ENCODE measurements around the gene KCNK18. TPM values are rescaled to one million over a fixed set of nuclear protein-coding genes. Genes with fewer than 3 reads are reported as not detected.

Gene KCNK18
- total and polyA plus RNA-seq, 10 of the 15 experiments (the other 5 are each of a cell fraction or from before 2014, with no cell fraction given): not detected

GRCh38 chr10:117248750-117249465 lies 51.6 kb downstream of the KCNK18 start:
- Histone ChIP-seq H3K79me2 (ENCODE audit: control insufficient read depth, insufficient read depth, low read length) (no peaks in the 10 kb centered on the region), H3K9ac (ENCODE audit: control insufficient read depth, insufficient read depth, low read length) (no peak overlapping the region), H3K27ac (ENCODE audit: control insufficient read depth, insufficient read depth) (no peak overlapping the region), H2AFZ (ENCODE audit: control insufficient read depth, low read depth, low read length) (no peak overlapping the region), H3K4me2 (ENCODE audit: control insufficient read depth, insufficient read depth) (no peak overlapping the region), H3K36me3 (ENCODE audit: control insufficient read depth in 2 of 2, insufficient read depth in 2 of 2, low read length in 1 of 2) (no peaks in the 10 kb centered on the region), H3K4me3 (no peak overlapping the region), H3K4me1 (ENCODE audit: control insufficient read depth, insufficient read depth, low read length) (no peaks in the 10 kb centered on the region), H3K27me3 (replicated peaks in 1 of 2; ENCODE audit: control insufficient read depth in 2 of 2, insufficient read depth in 2 of 2, low read length in 1 of 2) (no peaks in the 10 kb centered on the region; a peak in 3 of 4 replicates), H3K9me3 (replicated peaks; ENCODE audit: control insufficient read depth, insufficient read depth, low read length) (no peaks in the 10 kb centered on the region), H4K20me1 (ENCODE audit: control insufficient read depth, insufficient read depth) (no peaks in the 10 kb centered on the region)
- DNase-seq (ENCODE audit: low read depth, low spot score) (no peak), ATAC-seq (no peak), FAIRE-seq (no peak)
- ChIA-PET CTCF (interaction anchor here (1.1 to 3.1 kb wide), 2 partner anchors 10 to 70 kb away, joined by 3 to 23 read pairs; no protein-coding TSS in a partner anchor), POLR2A (interaction anchor here (0.8 kb wide), 1 partner anchor 39 kb away, joined by 3 read pairs; no protein-coding TSS in a partner anchor), SMC1A (ENCODE audit: uncharacterized antibody, unreplicated experiment) (interaction anchor here (0.8 to 1.0 kb wide), 2 partner anchors 10 to 12 kb away, joined by 3 to 6 read pairs; no protein-coding TSS in a partner anchor), RAD21 (ENCODE audit: unreplicated experiment) (interaction anchor here (0.8 kb wide), 1 partner anchor 22 kb away, joined by 3 read pairs; no protein-coding TSS in a partner anchor)
- WGBS (ENCODE audit: insufficient coverage, insufficient replicate concordance, low lambda C conversion rate, missing lambda C conversion rate): 18% methylated on average over 10 of the region's 10 CpGs
- in situ Hi-C loops (cut with MboI) (no loop called here), intact Hi-C loops (cut with micrococcal nuclease; ENCODE audit: unreplicated experiment) (no loop called here)
- no TSS peak for BruUV-seq (replicated peaks)
- TF ChIP-seq JUND (IDR thresholded peaks at IDR 0.05; ENCODE audit: low read depth, low read length): no peak
- TF ChIP-seq ZBTB40 (IDR thresholded peaks at IDR 0.05; ENCODE audit: borderline replicate concordance): no peak
- no peak for TF ChIP-seq POLR2A (IDR thresholded peaks at IDR 0.05; ENCODE audit: low read depth, low read length)
- TF ChIP-seq FOXM1 (IDR thresholded peaks at IDR 0.05; ENCODE audit: low read depth, low read length): no peak
- TF ChIP-seq RELA (IDR thresholded peaks at IDR 0.05; ENCODE audit: borderline replicate concordance, partially characterized antibody): no peak
- no peak for TF ChIP-seq USF1 (IDR thresholded peaks at IDR 0.05; ENCODE audit: borderline replicate concordance, extremely low read length, insufficient read depth, low read depth, low read length)
- TF ChIP-seq WRNIP1 (IDR thresholded peaks at IDR 0.05; ENCODE audit: borderline replicate concordance, low read depth, low read length): no peak

Measured in GM12878 (cell line).